ENCODE measurements around the gene HCRTR2.

Gene HCRTR2

DNA sequence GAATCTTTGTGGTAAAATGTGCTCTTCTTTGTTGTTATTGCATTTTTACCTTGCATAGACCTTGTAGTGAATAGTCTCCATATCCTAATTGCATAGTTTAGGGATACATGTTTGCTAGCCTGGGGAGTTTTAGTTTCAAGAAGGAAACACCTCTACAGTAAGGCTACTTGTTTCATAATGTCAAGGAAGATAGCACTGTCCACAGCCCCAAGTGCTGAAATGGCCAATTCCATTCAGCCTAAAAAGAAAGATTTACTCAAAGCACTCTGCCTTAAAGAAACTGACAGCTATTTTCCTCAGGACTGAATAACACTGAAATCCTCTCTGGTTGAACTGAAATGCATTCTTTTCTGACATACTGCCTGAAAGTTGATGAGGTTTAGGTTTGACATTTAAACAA, 2.6 kb downstream of the HCRTR2 start:
- no peaks in the 10 kb centered on the region for H3K4me1 ChIP-seq (ENCODE audit: insufficient read depth, low read length)
- no peak overlapping the region for H3K9ac ChIP-seq (ENCODE audit: low read length)
- H3K9me3 ChIP-seq (ENCODE audit: low read length), result no peaks in the 10 kb centered on the region
- H3K27ac ChIP-seq (ENCODE audit: low read depth, low read length), result no peak overlapping the region
- no peaks in the 10 kb centered on the region for H3K36me3 ChIP-seq (ENCODE audit: insufficient read depth, low read length)
- no peak overlapping the region for H3K4me3 ChIP-seq (ENCODE audit: low read depth in 1 of 2, low read length in 2 of 2)
- peaks cover 17 to 18% of the 10 kb centered on the region in 2 donors for H3K27me3 ChIP-seq (ENCODE audit: control insufficient read depth in 1 of 2, insufficient read depth in 2 of 2, low read length in 2 of 2)

DNA sequence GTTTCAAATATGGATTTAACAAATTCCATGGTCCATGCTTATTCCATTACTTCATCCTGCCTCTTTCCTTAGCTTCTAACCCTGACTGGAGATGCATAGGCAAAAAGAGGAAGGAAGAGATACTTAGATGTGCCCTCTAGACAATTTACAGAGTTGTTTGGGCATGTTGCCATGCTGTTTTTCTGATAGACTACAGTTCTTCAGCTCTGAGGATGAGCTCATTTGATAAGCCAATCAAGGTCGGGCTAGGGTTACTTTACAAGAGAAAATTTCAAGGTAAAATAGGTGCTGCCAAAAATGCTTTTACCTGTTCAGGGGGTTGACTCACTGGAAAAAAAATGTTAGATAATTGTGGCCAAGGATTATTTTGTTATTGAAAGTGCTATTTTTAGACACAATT, 5.9 kb downstream of the HCRTR2 start:
- no peak overlapping the region for H3K4me3 ChIP-seq (ENCODE audit: low read depth in 1 of 2, low read length in 2 of 2)
- no peaks in the 10 kb centered on the region for H3K9me3 ChIP-seq (ENCODE audit: low read length)
- no peak overlapping the region for H3K27ac ChIP-seq (ENCODE audit: low read depth, low read length)
- H3K4me1 ChIP-seq (ENCODE audit: insufficient read depth, low read length), result no peaks in the 10 kb centered on the region
- H3K9ac ChIP-seq (ENCODE audit: low read length), result no peak overlapping the region
- no peaks in the 10 kb centered on the region for H3K36me3 ChIP-seq (ENCODE audit: insufficient read depth, low read length)
- peaks cover 5 to 9% of the 10 kb centered on the region in 2 donors for H3K27me3 ChIP-seq (ENCODE audit: control insufficient read depth in 1 of 2, insufficient read depth in 2 of 2, low read length in 2 of 2)

DNA sequence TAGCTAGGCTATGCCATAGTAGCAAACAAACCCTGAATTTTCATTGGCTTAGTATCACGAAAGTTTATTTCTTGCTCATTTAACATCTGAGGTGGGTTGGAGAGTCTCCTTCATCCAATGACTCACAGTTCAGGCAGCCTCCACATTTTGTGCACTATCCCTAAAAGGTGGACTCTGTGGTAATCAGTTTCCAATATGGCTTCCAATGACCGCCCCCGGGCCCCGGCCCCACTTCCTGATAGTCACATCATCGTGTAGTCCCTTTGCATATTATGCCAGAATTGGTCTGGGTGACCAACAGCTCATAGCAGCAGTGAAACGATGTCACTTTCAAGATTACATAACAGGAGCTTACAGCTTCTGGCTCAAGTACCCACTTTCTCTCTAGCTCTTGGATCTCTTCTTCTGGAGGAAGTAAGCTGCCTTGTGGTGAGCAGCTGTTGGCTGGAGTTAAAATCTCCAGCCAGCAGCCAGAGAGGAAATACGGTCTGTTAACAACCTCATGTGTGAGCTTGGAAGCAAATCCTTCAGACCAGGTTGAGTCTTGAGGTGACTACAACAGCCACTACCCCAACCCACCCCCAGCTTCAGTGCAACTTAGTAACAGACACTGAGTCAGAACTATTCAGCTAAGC, 7.8 kb downstream of the HCRTR2 start:
- Histone ChIP-seq H3K9me3 (ENCODE audit: low read length) (no peaks in the 10 kb centered on the region), H3K27ac (ENCODE audit: low read depth, low read length) (no peak overlapping the region), H3K36me3 (ENCODE audit: insufficient read depth, low read length) (no peaks in the 10 kb centered on the region), H3K4me3 (ENCODE audit: low read depth in 1 of 2, low read length in 2 of 2) (no peak overlapping the region), H3K9ac (ENCODE audit: low read length) (no peak overlapping the region), H3K27me3 (ENCODE audit: control insufficient read depth in 1 of 2, insufficient read depth in 2 of 2, low read length in 2 of 2) (no peaks in the 10 kb centered on the region), H3K4me1 (ENCODE audit: insufficient read depth, low read length) (no peaks in the 10 kb centered on the region)

DNA sequence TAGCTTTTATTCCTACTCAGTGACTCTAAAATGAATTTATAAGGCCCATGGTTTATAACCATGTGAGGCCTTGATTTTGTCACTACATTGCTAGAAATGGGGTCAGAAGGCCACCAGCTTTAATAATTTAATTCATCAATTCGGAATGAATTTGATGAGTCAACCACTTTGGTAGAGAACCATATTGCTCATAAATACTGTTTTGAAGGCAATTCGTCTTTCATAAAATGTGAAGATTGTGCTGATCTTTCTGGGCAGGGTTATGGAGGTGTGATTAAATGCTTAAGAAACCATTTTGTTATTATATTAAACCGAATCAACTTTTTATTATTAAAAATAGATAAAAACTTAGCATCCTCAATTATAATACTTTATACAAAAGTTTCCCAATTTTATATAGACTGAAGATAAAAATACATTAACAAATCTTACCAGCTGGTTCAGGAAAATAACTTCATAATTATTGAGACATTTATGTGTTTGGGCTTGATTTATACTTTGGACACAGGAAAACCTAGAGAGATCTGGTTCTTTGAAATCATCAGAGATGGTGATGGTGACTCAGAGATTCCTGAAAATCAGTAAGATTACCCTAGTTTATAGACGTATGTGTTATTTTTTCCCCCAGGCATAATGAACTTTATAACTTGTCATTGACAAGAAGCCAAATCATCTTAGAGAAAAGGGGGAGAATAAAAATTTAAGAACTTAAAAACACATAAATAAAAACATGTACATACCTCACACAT, 10.6 kb downstream of the HCRTR2 start:
- no peak overlapping the region for H3K27ac ChIP-seq (ENCODE audit: low read depth, low read length)
- no peaks in the 10 kb centered on the region for H3K4me1 ChIP-seq (ENCODE audit: insufficient read depth, low read length)
- H3K27me3 ChIP-seq (ENCODE audit: control insufficient read depth in 1 of 2, insufficient read depth in 2 of 2, low read length in 2 of 2), result no peaks in the 10 kb centered on the region
- H3K9me3 ChIP-seq (ENCODE audit: low read length), result no peaks in the 10 kb centered on the region
- no peak overlapping the region for H3K4me3 ChIP-seq (ENCODE audit: low read depth in 1 of 2, low read length in 2 of 2)
- H3K36me3 ChIP-seq (ENCODE audit: insufficient read depth, low read length), result no peaks in the 10 kb centered on the region
- H3K9ac ChIP-seq (ENCODE audit: low read length), result no peak overlapping the region

DNA sequence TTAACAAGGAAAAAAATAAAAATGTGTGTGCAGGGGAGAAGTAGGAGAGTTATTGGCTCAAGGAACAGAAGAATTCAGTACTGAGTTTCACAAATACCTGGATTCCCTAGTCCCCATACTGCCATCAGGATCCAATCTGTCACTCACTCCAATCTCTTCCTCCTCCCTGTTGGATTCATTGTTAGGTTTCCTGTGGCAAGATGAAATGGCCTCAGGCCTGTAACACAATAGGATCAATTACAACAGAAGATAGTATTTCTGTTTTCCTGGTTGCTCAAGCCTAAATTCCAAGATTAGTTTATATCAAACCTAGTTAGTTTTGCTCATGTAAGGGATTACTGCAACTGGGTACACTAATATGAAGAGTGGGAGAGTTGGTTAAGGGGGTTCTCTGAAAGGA, 24.4 kb downstream of the HCRTR2 start:
- Histone ChIP-seq H3K27ac (ENCODE audit: low read depth, low read length) (no peak overlapping the region), H3K36me3 (ENCODE audit: insufficient read depth, low read length) (no peaks in the 10 kb centered on the region), H3K9me3 (ENCODE audit: low read length) (no peaks in the 10 kb centered on the region), H3K27me3 (ENCODE audit: control insufficient read depth in 1 of 2, insufficient read depth in 2 of 2, low read length in 2 of 2) (no peaks in the 10 kb centered on the region), H3K4me3 (ENCODE audit: low read depth in 1 of 2, low read length in 2 of 2) (no peak overlapping the region), H3K9ac (ENCODE audit: low read length) (no peak overlapping the region), H3K4me1 (ENCODE audit: insufficient read depth, low read length) (no peaks in the 10 kb centered on the region)

DNA sequence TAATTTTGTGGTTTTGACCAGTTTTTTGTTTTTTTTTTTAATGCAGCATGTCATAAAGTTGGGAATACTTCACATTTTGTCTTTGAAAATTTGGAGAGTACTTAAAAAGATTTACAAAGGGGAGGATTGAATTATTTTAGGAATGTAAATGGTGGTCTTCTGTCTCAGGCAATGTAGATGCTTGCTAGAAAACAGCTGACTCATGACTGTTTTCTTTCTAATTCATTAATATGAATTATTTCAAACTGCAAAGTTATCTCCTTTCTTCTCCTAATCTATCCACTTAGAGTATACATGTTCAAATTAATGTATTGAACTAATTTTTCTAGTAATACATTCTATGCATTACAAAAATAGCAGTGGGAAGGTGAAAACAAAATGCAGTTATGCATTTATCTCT, 24.9 kb downstream of the HCRTR2 start:
- H3K36me3 ChIP-seq (ENCODE audit: insufficient read depth, low read length), result no peaks in the 10 kb centered on the region
- no peak overlapping the region for H3K9ac ChIP-seq (ENCODE audit: low read length)
- no peaks in the 10 kb centered on the region for H3K4me1 ChIP-seq (ENCODE audit: insufficient read depth, low read length)
- H3K9me3 ChIP-seq (ENCODE audit: low read length), result no peaks in the 10 kb centered on the region
- H3K4me3 ChIP-seq (ENCODE audit: low read depth in 1 of 2, low read length in 2 of 2), result no peak overlapping the region
- no peaks in the 10 kb centered on the region for H3K27me3 ChIP-seq (ENCODE audit: control insufficient read depth in 1 of 2, insufficient read depth in 2 of 2, low read length in 2 of 2)
- H3K27ac ChIP-seq (ENCODE audit: low read depth, low read length), result no peak overlapping the region

DNA sequence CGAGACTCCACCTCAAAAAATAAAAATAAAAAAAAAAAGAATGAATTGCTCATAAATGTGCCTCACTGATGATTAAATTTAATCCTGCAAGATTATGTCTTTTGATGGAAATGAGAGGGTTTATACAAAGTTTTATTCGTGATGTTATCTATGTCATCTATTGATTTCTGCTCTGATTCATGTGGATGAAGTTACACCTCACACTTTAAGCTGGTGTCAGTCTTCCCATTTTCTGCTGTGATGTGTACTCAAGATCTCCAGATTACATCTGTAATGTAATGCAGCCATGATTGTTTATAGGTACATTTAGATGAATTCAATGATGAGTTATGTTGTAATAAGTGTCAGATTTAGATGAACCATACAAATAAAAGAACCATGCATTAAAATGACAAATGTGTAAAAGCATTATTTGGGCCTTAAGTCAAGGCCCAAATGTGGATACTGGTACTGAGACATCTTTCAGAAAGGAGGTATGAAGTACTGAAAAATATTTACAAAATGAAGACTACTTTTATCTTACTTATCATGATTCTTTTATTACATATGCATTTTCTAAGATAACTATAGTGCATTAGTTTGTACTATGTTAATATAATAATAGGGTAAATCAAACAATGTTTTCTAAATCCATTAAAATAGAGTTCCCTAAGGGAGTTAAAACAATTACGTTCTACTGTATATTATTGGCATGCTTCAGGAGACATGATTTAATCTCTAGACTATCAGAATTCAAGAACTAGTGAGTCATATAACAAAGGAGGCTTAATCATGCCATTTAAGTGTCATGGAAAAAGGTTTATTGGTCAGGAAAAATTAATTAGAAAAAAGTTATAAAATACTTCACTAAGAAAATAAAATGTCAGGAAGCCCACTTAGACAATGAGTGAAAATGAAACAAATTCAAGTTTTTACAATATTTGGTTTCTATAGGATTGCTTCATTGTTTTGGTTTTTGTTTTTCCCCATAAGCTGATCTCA, 34.5 kb downstream of the HCRTR2 start:
- Histone ChIP-seq H3K9me3 (ENCODE audit: low read length) (no peaks in the 10 kb centered on the region), H3K27ac (ENCODE audit: low read depth, low read length) (no peak overlapping the region), H3K9ac (ENCODE audit: low read length) (no peak overlapping the region), H3K36me3 (ENCODE audit: insufficient read depth, low read length) (no peaks in the 10 kb centered on the region), H3K27me3 (ENCODE audit: control insufficient read depth in 1 of 2, insufficient read depth in 2 of 2, low read length in 2 of 2) (no peaks in the 10 kb centered on the region), H3K4me1 (ENCODE audit: insufficient read depth, low read length) (no peaks in the 10 kb centered on the region), H3K4me3 (ENCODE audit: low read depth in 1 of 2, low read length in 2 of 2) (no peak overlapping the region)

DNA sequence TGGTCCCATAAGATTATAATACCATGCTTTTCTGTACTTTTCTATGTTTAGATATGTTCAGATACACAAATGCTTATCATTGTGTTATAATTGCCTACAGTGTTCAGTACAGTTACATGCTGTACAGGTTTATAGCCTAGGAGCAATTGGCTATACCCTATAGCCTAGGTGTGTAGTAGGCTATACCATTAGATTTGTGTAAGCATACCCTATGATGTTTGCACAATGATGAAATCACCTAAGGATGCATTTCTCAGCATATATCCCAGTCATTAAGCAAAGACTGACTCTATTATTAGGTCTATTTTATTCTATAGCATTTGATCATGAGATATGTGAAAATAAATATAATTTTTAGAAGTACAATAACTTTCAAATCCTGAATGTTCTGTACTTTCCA, 36.6 kb downstream of the HCRTR2 start:
- Histone ChIP-seq H3K9me3 (ENCODE audit: low read length) (no peaks in the 10 kb centered on the region), H3K27ac (ENCODE audit: low read depth, low read length) (no peak overlapping the region), H3K4me3 (ENCODE audit: low read depth in 1 of 2, low read length in 2 of 2) (no peak overlapping the region), H3K27me3 (ENCODE audit: control insufficient read depth in 1 of 2, insufficient read depth in 2 of 2, low read length in 2 of 2) (no peaks in the 10 kb centered on the region), H3K9ac (ENCODE audit: low read length) (no peak overlapping the region), H3K36me3 (ENCODE audit: insufficient read depth, low read length) (no peaks in the 10 kb centered on the region), H3K4me1 (ENCODE audit: insufficient read depth, low read length) (no peaks in the 10 kb centered on the region)

DNA sequence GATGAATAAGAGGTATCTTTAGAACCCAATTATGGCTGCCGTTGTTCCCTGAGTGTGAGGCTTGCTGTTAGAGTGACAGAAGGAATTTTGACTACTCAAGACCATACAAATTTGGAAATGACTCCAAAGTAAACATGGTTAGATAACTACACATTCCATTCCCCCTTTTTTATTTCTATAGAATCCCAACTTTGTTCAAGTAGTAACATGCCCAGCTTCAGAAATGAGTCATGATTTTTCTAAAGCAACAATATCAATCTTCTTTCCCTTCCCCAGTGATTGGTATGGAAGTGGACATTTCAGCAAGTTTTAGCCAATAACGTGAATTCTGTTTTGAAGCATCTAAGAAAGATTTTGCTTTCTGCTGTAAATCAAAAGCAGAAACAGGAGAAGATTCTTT, 37.8 kb downstream of the HCRTR2 start:
- Histone ChIP-seq H3K27me3 (ENCODE audit: control insufficient read depth in 1 of 2, insufficient read depth in 2 of 2, low read length in 2 of 2) (no peaks in the 10 kb centered on the region), H3K36me3 (ENCODE audit: insufficient read depth, low read length) (no peaks in the 10 kb centered on the region), H3K4me3 (ENCODE audit: low read depth in 1 of 2, low read length in 2 of 2) (no peak overlapping the region), H3K27ac (ENCODE audit: low read depth, low read length) (no peak overlapping the region), H3K9me3 (ENCODE audit: low read length) (no peaks in the 10 kb centered on the region), H3K4me1 (ENCODE audit: insufficient read depth, low read length) (no peaks in the 10 kb centered on the region), H3K9ac (ENCODE audit: low read length) (no peak overlapping the region)

DNA sequence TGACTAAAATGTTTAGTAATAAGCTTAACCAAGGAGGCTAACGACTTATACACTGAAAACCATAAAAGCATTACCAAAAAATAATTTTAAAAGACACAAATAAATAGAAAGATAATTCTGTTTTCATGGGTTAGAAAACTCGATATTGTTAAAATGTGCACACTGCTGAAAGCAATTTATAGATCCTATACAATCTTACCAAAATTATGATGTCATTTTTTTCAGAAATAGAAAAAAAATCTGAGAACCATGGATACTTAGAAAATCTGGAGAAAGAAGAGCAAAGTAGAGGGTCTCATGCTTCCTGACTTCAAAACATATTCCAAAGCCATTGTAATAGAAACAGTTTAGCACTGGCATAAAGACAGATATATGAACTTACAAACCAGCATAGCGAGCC, 46.6 kb downstream of the HCRTR2 start:
- Histone ChIP-seq H3K9me3 (ENCODE audit: low read length) (no peaks in the 10 kb centered on the region), H3K4me3 (ENCODE audit: low read depth in 1 of 2, low read length in 2 of 2) (no peak overlapping the region), H3K36me3 (ENCODE audit: insufficient read depth, low read length) (no peaks in the 10 kb centered on the region), H3K4me1 (ENCODE audit: insufficient read depth, low read length) (no peaks in the 10 kb centered on the region), H3K9ac (ENCODE audit: low read length) (no peak overlapping the region), H3K27me3 (ENCODE audit: control insufficient read depth in 1 of 2, insufficient read depth in 2 of 2, low read length in 2 of 2) (no peaks in the 10 kb centered on the region), H3K27ac (ENCODE audit: low read depth, low read length) (no peak overlapping the region)

DNA sequence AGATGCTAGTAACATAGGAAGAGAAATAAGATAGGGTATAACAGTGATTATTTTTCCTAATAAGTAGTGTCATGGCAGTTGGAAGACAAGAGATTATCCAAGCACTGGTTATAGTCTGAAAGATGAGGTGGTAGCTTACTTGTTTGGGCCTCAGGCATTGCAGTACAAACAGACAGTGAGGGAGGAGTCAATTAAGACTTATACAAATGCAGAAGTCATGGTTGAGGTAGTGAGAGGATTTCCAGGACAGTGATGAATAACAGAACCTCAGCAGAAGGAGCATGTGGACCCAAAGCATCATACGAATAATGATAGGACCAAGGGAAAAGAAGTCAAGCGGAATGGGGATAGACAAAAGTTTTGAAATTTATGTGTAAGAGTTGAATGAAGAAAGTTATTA, 53.5 kb downstream of the HCRTR2 start:
- H3K4me1 ChIP-seq (ENCODE audit: insufficient read depth, low read length), result no peaks in the 10 kb centered on the region

More for the DNA sequence above, 53.5 kb downstream of the HCRTR2 start:
- H3K9me3 ChIP-seq (ENCODE audit: low read length), result no peaks in the 10 kb centered on the region
- no peaks in the 10 kb centered on the region for H3K27me3 ChIP-seq (ENCODE audit: control insufficient read depth in 1 of 2, insufficient read depth in 2 of 2, low read length in 2 of 2)
- no peak overlapping the region for H3K27ac ChIP-seq (ENCODE audit: low read depth, low read length)
- no peak overlapping the region for H3K4me3 ChIP-seq (ENCODE audit: low read depth in 1 of 2, low read length in 2 of 2)
- no peaks in the 10 kb centered on the region for H3K36me3 ChIP-seq (ENCODE audit: insufficient read depth, low read length)
- H3K9ac ChIP-seq (ENCODE audit: low read length), result no peak overlapping the region
